Activated CD8-positive, alpha-beta memory T cell treated with anti-CD3 and anti-CD28 coated beads, Interleukin-2, amount 50 U/mL, for 4 hours (primary cell): ENCODE results near the gene VCL.

Source experiments
- DNase-seq: peaks from one replicate; pipeline ENCODE4 v3.0.0-alpha.2; 2020

The VCL gene

DNA sequence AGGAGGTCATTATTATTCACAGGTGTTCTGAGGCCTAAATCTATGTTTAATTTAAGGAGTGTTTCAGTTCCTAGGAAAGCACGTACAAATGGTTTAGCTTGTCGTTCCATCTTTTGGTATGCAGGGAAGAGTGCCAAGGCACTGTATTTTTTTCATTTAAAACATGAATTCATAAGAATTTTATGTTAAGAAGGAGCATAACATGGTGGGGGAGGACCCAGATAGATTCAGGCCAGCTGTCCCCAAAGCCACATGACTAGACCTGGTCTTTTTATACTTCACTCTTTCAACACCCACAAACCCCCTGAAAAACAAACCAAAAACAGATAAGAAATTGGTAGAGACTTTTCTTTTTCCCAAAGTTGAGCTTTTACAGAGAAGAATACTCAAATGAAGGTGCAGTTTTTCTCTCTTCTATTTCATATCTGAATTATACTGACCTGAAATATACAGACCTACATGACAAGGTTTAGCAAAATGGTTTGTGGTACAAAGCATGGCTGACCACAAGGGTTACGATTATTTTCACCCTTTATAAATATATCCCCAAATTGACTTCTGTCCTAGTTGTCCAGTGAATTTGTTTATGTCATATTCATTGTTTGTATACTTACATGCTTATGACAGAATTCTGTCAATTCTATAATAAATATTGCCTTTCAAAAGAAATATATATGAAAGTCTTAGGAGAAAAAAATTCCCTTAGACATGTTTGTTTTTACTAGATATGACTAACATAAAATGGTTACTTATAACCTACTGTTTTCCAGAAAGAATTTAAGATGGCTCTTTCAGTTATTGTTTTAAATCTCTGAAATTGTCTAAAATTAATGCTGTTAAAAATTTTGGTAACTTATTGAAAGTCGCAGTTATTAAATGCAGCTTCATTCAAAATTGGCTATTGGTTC lies 81.4 kb downstream of the VCL start:
- no peak for DNase-seq

DNA sequence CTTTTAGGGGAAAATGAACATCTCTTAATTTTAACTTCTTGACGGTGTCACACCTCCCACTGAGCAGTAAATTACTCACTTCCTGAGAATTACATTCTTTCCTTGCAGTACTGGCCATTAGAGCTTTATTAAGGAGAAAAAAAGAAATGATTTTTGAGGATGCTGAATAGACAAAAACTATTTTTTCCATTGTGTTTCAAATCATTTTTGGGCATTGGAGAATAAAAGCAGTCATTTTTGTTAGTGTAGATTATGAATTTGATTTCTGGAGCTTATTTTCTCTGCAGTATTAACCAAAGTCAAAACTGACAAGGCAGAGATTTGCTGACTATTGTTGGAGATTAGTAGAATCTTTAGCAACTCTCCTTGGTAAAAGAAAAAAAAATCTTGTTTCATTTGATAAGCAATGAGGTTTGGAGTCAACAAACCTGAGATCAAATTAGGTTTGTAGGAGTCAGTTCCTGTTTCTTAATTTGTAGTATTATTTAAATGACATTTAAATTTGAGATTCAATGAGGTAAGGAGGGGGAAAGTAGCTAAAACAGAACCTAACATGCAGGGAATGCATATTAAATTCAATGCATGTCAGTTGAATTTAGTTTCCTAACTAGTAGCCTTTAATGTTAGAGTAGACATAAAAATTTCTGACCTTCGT lies 82.1 kb downstream of the VCL start:
- DNase-seq: no peak

DNA sequence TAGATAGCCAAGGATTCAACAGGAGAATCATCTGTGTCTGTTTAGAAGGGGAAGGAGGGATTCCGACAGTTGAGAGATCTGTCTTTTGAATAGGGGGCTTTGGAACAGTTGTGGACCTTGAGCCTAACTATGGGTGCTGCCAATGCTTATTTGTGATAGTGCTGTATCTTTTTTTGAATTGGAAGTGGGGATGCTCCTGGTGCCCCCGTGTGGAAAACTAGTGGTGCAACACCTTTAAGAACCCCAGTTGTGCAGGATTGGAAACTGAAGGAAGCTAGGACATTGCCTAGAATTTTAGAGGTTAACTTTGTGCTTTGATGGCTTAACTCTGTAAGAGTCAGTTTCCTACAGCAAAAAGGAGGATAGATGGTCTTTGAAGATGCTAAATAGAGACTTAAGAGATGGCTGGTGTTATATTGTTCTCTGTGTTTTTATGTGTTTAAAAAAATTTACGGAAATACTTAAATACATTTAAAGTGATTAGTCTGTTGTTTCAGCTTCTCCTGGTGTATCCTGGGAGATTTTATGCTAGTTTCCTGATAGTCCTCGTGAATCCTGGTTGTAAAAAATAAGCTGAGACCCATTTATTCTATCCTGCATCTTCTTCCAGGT lies 83.4 kb downstream of the VCL start:
- DNase-seq: peak; percentile 32

DNA sequence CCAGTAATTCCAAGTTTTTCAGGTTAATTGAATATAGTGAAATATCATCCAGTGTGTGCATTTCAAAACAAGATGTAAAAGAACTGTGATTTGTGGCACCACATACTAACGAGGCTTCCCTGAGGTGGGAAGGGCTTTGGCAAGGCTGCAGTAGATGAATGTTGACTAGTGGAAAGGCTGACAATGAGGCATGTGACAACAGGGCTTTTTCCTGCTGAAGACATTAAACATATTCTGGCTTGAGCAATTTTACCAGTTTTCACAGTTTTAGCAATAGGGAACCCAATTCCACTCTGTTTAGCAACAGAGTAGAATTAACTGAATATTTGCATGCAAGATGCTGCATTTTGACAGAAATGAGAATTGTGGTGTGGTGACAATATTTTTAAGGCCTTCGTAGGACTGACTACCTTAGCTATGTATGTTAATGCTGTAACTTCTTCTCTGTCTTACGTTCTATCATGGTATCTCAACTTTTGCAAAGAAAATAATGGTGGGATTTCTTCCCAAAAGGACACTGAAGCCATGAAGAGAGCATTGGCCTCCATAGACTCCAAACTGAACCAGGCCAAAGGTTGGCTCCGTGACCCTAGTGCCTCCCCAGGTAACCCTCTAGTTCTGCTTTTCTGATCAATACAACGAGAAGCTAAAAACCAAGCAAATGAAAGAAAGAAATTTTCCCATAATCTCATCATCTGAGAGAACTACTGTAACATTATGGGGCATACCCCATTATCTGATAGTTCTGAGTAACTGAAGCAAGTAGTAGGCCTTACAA lies 84.2 kb downstream of the VCL start:
- DNase-seq: no peak

DNA sequence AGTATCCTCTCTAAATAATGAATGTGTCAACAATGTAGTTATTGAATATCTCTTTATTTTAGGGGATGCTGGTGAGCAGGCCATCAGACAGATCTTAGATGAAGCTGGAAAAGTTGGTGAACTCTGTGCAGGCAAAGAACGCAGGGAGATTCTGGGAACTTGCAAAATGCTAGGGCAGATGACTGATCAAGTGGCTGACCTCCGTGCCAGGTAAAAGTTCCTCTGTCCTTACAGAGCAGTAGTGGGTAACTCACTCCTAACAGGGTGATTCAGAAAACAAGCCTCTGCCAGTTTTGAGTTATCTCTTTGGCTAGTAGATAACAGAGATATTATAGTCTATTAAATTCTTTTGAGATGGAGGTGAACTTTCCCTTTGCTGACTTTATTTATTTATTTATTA lies 85.4 kb downstream of the VCL start:
- no peak for DNase-seq

DNA sequence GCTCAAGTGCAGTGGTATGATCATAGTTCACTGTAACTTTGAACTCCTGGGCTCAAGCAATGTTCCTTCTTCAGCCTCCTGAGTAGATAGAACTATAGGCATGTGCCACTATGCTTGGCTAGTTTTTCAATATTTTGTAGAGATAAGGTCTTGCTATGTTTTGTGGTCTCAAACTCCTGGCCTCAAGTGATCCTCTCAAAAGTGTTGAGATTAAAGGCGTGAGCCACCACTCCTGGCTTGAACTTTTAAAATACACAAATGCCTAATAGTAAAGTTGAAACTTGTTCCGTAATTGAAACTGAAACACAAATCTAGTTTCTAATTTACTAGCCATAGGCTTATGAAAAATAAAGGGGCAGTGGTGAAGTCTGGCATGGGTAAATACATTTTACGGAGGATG lies 87.0 kb downstream of the VCL start:
- DNase-seq: no peak

DNA sequence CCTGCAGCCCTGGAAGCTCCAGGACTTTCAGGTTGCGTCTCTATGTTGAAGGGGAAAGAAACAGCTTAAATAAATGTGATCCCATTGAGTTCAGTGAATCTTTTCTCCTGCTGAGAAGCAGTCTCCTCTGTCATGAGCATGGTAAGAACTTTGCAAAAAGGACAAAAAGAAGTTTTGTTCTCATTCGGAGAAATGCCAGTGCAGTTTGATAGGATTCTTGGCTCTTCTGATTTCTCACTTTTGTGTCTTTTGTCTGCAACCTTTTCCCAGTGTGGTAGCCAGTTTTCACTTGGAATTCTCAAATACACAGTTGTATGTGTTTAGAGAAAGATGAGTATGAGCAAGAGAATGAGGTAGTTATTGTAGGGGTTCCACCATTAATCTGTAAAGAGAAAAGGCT lies 88.4 kb downstream of the VCL start:
- DNase-seq: no peak

DNA sequence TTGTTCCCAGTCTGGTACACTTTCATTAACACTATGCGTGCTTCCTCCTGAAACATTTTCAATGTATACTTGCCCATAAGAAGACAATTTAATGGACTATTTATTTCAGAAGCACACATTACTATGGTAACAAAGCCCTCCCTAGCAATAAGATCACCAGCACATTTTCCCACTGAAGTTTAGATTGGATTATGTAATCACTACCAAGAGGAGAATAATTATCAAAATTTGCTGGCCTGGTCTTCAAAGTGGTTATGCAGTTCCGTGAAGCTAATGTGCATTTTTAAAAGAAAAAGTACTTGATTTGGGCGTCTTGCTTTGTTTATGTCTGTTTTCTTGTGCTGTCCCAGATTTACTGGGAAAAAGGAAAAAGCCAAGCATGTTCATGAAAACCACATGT lies 90.8 kb downstream of the VCL start:
- no peak for DNase-seq

DNA sequence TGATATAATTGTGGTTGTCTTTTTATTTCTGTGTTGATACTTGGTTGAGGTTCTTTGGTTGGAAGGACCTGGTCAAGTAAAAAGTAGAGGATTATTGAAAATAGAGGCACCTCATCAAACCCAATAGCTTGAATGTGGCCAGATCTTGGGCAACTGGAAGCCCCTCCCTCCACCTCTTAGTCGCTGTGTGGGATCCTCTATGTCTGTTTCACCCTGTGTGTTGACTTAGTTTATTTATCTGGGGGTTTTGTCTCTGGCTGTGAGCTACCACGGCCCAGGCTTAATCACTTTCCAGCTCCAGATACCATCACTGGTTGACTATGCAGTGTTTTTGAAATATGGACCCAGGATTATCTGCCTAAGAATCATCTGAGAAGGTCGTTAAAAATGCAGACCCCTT lies 94.5 kb downstream of the VCL start:
- DNase-seq: no peak

DNA sequence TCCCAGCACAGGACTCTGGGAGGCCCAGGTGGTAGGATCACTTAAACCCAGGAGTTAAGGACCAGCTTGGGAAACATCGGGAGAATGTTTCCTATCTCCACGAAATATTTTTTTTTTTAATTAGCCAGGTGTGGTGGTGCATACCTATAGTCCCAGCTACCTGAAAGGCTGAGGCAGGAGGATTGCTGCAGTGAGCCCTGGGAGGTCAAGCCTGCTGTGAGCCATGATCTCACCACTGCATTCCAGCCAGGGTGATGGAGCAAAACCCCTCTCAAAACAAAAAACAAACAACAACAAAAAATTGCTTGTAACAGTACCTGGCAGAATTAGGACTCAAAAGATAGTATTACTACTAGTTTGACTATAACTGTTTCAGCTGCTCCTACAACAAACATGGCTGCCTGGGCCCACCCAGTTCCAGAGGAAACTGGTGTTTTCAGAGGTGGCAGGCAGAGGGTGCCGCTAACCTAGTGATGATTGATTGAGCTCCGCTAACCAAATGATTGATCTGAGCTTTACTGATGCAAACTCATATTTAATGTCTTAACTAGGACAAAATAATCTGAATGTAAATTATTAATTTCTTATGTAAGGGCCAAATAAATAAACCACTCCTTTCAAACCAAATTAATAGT lies 95.7 kb downstream of the VCL start:
- DNase-seq: no peak

DNA sequence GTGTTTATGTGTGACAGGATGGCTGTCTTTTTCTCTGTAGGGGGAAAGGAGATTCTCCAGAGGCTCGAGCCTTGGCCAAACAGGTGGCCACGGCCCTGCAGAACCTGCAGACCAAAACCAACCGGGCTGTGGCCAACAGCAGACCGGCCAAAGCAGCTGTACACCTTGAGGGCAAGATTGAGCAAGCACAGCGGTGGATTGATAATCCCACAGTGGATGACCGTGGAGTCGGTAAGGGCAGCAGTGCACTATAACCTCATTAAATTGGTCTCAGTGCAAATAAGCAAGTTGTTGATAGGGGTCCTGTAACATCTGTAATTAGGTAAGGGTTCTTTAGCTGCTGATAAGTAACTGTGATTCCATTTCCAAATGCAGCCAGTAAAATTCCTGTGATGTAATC lies 96.3 kb downstream of the VCL start:
- no peak for DNase-seq

DNA sequence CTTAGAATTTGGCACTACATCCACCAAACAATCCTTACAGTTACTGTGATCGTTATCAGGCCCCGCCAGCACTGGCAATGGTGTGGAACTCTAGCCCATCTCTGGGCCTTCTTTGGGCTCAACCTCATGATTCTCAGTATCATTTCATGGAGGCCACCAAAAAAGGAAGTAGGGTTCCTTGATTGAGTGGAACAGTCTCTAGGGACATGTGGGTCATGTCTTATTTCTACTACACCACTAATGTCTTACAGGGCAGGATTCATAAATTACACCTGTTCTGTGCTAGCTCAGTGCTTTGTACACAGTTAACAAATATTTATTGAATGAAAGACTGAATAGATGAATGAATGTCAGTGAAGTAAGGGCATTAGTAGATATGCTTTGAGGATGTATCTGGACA lies 98.9 kb downstream of the VCL start:
- DNase-seq: no peak

DNA sequence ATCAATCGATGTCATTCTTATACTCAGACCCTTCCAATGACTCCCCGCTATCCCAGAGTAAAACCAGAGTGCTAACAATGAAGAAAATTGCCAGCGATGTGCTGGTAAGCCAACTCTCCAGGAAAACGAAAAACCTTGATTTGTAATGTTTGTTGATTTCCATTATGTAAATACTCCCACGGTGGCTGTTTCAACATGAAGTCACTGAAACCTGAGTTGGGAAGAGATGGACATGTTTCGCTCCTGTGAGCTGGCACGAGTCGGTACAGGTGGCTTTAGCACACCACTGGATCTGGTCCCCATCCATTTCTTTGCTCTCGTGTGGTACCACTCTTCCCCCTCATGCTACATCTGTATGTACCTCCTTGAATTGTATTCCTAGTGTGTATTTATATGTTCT lies 99.9 kb downstream of the VCL start:
- DNase-seq: no peak

DNA sequence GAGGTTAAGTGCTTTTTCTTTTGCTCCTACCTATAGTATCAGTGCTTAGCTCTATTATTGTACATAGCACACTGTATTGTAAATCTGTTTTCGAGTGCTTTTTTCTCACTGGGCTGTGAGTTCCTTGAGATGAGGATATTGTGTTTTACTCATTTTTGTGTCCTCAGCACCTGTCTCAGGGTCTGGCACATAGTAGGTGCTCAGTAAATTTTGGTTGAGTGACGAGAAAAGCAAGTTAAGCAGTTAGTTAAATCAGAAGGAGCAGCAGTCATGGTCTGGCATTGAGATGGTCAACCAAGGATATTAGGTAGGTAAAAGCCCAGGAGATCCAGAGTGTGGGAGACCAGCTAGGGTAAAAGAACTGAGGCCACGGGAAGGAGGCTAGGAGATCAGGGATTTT lies 101.5 kb downstream of the VCL start:
- DNase-seq: no peak

DNA sequence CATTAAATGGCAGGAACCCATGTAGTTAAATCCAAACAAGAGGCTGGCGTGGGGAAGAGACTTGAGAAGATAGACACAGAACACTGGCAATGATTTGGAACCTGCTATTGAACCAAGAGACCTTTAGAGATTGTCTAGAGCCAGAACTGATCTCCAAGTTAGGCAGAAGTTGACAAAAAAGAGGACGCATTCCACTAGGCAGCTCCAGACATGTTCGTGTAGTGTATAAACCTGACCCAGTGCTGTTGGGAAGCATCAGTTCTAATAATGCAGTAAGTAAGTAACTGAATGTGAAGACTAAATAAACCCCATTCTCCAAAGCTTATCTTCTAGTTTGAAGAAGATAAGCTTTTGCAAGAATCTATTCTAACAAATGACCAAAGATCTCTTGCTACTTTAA lies 101.9 kb downstream of the VCL start:
- DNase-seq: no peak

DNA sequence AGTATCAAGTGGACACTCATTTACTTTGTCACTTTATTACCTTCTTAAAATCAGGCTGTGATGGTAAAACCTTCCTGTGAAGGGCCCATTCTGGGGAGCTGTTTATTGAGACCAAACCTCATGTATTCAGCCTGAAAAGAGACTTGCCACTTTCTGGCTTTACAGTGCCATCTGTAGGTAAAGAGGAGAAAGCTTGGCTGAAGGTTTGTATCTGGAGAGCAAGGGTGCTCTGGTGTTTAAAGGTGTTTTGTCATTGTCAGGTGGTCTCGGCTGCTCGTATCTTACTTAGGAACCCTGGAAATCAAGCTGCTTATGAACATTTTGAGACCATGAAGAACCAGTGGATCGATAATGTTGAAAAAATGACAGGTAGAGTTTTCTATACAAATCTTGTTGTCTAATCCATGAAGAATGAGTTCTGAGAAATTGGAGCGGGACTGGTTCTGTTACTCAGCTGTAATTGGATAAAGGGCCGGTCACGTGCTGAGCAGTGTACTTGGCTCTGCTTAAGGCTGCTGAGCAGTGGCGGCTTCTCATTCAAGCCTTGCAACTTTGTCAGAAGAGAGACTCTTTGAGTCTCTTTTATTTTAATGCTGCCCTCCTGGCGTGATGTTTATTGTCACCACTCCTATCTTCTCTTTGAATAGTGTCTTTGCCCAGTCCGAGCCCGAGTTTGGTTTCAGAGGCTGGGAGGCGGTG lies 105.8 kb downstream of the VCL start:
- DNase-seq: no peak

DNA sequence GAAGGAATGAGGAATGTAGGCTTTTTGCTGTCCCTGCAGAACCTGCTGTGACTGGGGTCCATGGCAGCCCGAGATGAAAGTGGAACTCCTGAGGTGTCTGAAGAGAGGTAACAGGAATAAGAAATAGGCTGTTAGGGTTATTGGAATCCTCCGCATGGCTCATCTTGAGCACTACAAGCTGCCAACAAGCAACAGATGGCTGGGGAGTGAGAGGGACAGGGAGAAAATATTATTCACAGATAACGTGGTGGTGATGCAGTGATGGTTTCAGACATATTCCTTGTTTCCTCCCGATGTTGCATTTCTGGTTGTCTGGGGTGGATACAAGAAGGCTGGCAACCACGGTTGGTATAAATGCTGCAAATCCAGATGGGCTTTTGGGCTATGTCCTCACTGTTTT lies 106.6 kb downstream of the VCL start:
- DNase-seq: no peak

DNA sequence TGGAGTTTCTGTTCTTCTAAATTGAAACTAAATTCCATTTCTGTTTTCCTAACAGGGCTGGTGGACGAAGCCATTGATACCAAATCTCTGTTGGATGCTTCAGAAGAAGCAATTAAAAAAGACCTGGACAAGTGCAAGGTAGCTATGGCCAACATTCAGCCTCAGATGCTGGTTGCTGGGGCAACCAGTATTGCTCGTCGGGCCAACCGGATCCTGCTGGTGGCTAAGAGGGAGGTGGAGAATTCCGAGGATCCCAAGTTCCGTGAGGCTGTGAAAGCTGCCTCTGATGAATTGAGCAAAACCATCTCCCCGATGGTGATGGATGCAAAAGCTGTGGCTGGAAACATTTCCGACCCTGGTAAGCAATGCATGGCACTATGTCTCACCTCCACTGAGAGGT lies 107.1 kb downstream of the VCL start:
- DNase-seq: no peak

DNA sequence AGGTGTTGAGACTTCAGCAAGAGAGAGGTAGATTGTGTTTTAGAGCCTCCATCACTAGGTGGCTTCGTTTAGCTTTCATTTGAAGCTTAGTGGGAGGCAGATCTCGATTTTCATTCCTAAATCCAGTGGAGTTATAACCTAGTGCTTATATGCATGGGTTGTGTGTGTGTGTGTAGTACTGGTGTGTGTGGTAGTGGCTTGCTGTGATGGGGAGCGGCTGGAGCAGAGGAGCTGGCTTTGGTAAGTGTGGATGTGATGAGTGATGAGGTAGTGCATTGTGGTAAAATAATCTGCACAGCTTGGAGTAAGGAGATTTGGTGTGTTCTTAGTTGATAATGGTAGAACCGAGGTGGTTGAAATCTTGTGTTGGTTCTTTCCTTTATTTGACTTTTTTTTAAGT lies 109.5 kb downstream of the VCL start:
- DNase-seq: no peak

DNA sequence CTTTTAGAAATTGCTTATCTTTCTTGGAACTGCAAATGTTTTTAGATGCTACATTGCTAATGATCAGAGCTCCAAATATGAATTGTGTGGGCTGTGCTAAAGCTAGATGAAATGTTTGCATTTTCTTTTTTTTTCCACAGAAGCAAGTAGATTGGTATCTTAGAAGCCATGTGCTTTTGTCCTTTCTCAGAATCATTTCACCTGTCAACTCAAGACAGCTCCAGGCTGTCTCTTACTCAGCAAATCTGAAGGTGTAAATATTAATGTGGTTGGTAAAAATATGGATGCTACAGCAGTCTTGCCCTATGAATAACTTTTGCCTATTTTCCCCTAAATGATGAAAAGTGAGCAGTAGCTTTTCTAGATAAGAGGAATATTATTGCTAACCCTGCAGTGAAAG lies 111.5 kb downstream of the VCL start:
- DNase-seq: no peak

DNA sequence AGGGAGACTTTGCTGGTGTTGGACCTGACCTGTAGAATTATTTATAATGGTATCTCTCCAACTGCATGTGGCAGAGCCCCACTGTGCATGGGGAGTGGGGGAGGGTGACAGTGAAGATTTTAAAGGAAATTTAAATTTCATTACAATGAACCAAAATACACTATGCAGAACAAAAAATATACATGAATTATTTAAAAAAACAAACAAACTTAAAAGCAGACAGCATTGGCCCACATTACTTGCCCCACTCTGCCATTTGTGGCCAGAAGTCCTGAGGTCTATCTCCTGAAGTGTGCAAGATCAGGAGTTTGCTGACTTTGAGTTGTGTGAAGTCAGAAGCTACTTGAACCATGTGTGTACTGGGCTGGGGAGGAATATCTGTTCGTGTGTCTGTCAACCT lies 112.2 kb downstream of the VCL start:
- DNase-seq: no peak

DNA sequence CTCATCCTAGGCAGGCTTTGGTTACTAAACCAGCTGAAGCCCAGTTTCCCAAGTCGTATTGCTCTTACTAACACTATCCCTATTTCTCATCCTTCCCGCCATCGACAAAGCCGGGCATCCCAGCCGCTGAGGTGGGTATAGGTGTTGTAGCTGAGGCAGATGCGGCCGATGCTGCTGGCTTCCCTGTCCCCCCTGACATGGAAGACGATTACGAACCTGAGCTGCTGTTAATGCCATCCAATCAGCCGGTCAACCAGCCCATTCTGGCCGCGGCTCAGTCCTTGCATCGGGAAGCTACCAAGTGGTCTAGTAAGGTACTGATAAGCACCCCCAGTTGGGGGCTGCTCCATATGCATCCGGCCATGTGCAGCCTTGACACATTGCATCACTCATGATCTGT lies 113.9 kb downstream of the VCL start:
- no peak for DNase-seq
